Measurements from ENCODE around the gene RIOK2. TPM values are rescaled to one million over a fixed set of nuclear protein-coding genes. Genes with fewer than 3 reads are reported as not detected.

The RIOK2 gene
- total and polyA plus RNA-seq, 2 of the 8 experiments (the other 6 are each of a cell fraction or from before 2014, with no cell fraction given), result 5.4 to 35.0 TPM

DNA sequence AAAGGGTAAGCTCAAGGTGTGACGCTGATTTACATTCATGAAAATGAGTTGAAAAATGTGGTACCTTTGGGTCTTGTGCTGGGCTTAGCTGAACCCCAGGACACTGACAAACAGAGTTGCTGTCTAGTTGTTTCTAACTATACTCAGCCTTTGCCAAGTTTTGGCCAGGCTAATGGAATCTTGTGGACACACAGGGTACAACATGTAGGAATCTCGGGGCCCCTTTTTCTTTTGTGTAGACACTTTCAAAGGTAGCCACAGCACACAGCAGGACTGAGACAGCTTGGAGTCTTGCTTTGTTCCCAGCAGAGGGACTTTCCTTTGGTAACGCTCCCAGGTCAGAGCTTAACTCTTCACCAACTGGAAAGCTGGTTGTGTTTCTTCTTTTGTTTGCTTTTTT lies 48.4 kb downstream of the RIOK2 start:
- no peak overlapping the region; the same call in 1 of the 2 replicates for H3K18ac ChIP-seq (ENCODE audit: extremely low read depth, low read length)
- TF ChIP-seq BCL11A (IDR thresholded peaks at IDR 0.05; ENCODE audit: low read depth in 2 of 2, low read length in 2 of 2) (peak in 1 of 2 experiments; percentile 38), RAD21 (IDR thresholded peaks at IDR 0.05 in 1 of 2, conservative IDR thresholded peaks at IDR 0.05 in 1 of 2; ENCODE audit: low read depth in 2 of 2, low read length in 2 of 2) (peak; percentile 11 to 29; a peak in 1 of 4 replicates), POU5F1 (IDR thresholded peaks at IDR 0.05; ENCODE audit: low read depth, low read length) (0 out of 2 replicates have a peak, but pooled peaks have one; percentile 31), CREB1 (IDR thresholded peaks at IDR 0.05) (0 out of 2 replicates have a peak, but pooled peaks have one; percentile 32), HDAC2 (IDR thresholded peaks at IDR 0.05; ENCODE audit: borderline replicate concordance in 1 of 2, low read depth in 2 of 2, low read length in 2 of 2) (0 out of 4 replicates have a peak, but pooled peaks of 1 of the 2 experiments have one; percentile 67), TEAD4 (IDR thresholded peaks at IDR 0.05; ENCODE audit: low read depth, low read length) (peak; percentile 65; the same call in 1 of the 2 replicates), SIRT6 (IDR thresholded peaks at IDR 0.05; ENCODE audit: low read length) (no peak), TBP (IDR thresholded peaks at IDR 0.05; ENCODE audit: low read depth, low read length) (no peak), EP300 (IDR thresholded peaks at IDR 0.05; ENCODE audit: borderline replicate concordance in 1 of 2, low read depth in 2 of 2, low read length in 2 of 2) (peak in 1 of 2 experiments; percentile 91; a peak in 1 of 3 replicates), SP1 (IDR thresholded peaks at IDR 0.05; ENCODE audit: low read depth, low read length) (peak; percentile 86), SAP30 (IDR thresholded peaks at IDR 0.05; ENCODE audit: insufficient read depth, insufficient replicate concordance, low read length) (no peak), YY1 (IDR thresholded peaks at IDR 0.05; ENCODE audit: low read depth, low read length) (0 out of 2 replicates have a peak, but pooled peaks have one; percentile 44), ASH2L (IDR thresholded peaks at IDR 0.05; ENCODE audit: low read length) (peak; percentile 51)

More for the DNA sequence above, 48.4 kb downstream of the RIOK2 start:
- no peaks in the 10 kb centered on the region; a peak in 1 of 8 replicates for H3K36me3 ChIP-seq (ENCODE audit: control insufficient read depth in 2 of 4, insufficient read depth in 4 of 4, low read length in 3 of 4)
- H2BK5ac ChIP-seq (ENCODE audit: low read depth, low read length), result no peak overlapping the region
- no peak overlapping the region for H2BK120ac ChIP-seq (replicated peaks; ENCODE audit: low read depth, low read length)
- no peaks in the 10 kb centered on the region for H3K79me2 ChIP-seq (ENCODE audit: control insufficient read depth in 1 of 2, insufficient read depth in 2 of 2, low read length in 2 of 2)
- no peaks in the 10 kb centered on the region for H3K27me3 ChIP-seq (replicated peaks in 1 of 4; ENCODE audit: control insufficient read depth in 3 of 4, extremely low read depth in 1 of 4, insufficient read depth in 3 of 4, low read length in 3 of 4)
- H3K14ac ChIP-seq (ENCODE audit: insufficient read length), result no peak overlapping the region
- ChIA-PET CTCF (ENCODE audit: partially characterized antibody) (interaction anchor here (0.8 to 3.1 kb wide), 10 partner anchors 8 to 266 kb away, joined by 3 to 13 read pairs (median 5); partner anchors contain the start of gene LIX1), POLR2A (ENCODE audit: partially characterized antibody) (no interaction called here)
- peak overlapping the region; percentile 57; a peak in 2 of 4 replicates for H3K4me2 ChIP-seq (ENCODE audit: insufficient read depth in 1 of 2, low read depth in 2 of 2, low read length in 2 of 2)
- no peaks in the 10 kb centered on the region for H4K20me1 ChIP-seq (replicated peaks in 1 of 2; ENCODE audit: control insufficient read depth in 1 of 2, insufficient read depth in 2 of 2, low read length in 2 of 2)
- H2AK5ac ChIP-seq (ENCODE audit: low read depth, low read length), result no peak overlapping the region
- H3K4me1 ChIP-seq (replicated peaks in 1 of 4; ENCODE audit: control insufficient read depth in 3 of 4, insufficient read depth in 4 of 4, low read length in 3 of 4), result peaks cover 0 to 10% (median 6%) of the 10 kb centered on the region in 4 experiments; a peak in 2 of 7 replicates
- H3K23ac ChIP-seq (ENCODE audit: insufficient read length), result no peak overlapping the region
- FAIRE-seq, result peak; percentile 83
- H4K5ac ChIP-seq (ENCODE audit: insufficient read length, low read depth, low read length), result peak overlapping the region; percentile 58
- no peaks in the 10 kb centered on the region; the same call in 1 of the 2 replicates for H3K23me2 ChIP-seq (ENCODE audit: low read depth, low read length)
- H4K8ac ChIP-seq (ENCODE audit: extremely low read depth, insufficient read depth, low read length), result no peak overlapping the region
- peak overlapping the region; percentile 55; the same call in 1 of the 2 replicates for H3K27ac ChIP-seq (ENCODE audit: low read depth, low read length)
- peak overlapping the region in 1 of 4 experiments; percentile 28; a peak in 2 of 8 replicates for H3K4me3 ChIP-seq (ENCODE audit: extremely low read depth in 1 of 4, insufficient read depth in 2 of 4, low read depth in 3 of 4, low read length in 4 of 4)
- WGBS, 2 experiments (ENCODE audit: extremely low coverage in 1 of 2, insufficient coverage in 1 of 2, insufficient read length in 1 of 2, insufficient replicate concordance in 2 of 2, low coverage in 1 of 2, low lambda C conversion rate in 2 of 2, missing lambda C conversion rate in 1 of 2), result 30% methylated on average over 3 of the region's 3 CpGs; no CpG with 5 or more reads in 1 of the 2 experiments
- H2BK20ac ChIP-seq (ENCODE audit: low read length), result no peak overlapping the region
- no peak overlapping the region for H2BK12ac ChIP-seq (ENCODE audit: low read depth, low read length)
- no peaks in the 10 kb centered on the region for H3K79me1 ChIP-seq (ENCODE audit: low read depth, low read length)
- H4K91ac ChIP-seq (replicated peaks; ENCODE audit: insufficient read length, low read length), result peak overlapping the region; percentile 29
- DNase-seq (ENCODE audit: low read depth in 1 of 2, low spot score in 2 of 2), result peak in 1 of 2 experiments; percentile 52
- no peak overlapping the region for H2BK15ac ChIP-seq (ENCODE audit: low read length)
- H3K56ac ChIP-seq (replicated peaks; ENCODE audit: insufficient read length, low read depth, low read length), result no peak overlapping the region
- 0 out of 2 replicates have a peak overlapping the region, but pooled peaks have one; percentile 35 for H2AFZ ChIP-seq (ENCODE audit: low read length)
- no peak overlapping the region; a peak in 2 of 7 replicates for H3K9ac ChIP-seq (replicated peaks in 1 of 4; ENCODE audit: extremely low read depth in 1 of 4, low read depth in 3 of 4, low read length in 3 of 4)
- H3K4ac ChIP-seq (replicated peaks; ENCODE audit: insufficient read length, low read depth, low read length), result no peak overlapping the region
- H3K9me3 ChIP-seq (ENCODE audit: insufficient read depth in 2 of 2, low read depth in 1 of 2, low read length in 1 of 2), result no peaks in the 10 kb centered on the region
